T-cell (primary cell): ENCODE data around the gene MIPOL1. TPM values are rescaled to one million over a fixed set of nuclear protein-coding genes. Genes with fewer than 3 reads are reported as not detected.

Source experiments
- ATAC-seq, 4 experiments: fragments of 200-7000 bp in 3 of 4; fragments of 150-1000 bp in 1 of 4; cut with Tn5 transposase; replicated peaks in 1 of 4; 1 replicate in 3 of 4; 2 replicates in 1 of 4; pipeline ENCODE4 v1.10.0; 2021; ENCODE audit warnings: moderate library complexity in 3 of 4, mild to moderate bottlenecking in 2 of 4, moderate number of reproducible peaks in 1 of 4
- CTCF ChIA-PET, 2 donors: fragments of 300-600 bp; sonication (Branson Sonifier 250); formaldehyde crosslinking; loops; one replicate each; lab custom pipeline; 2022; ENCODE audit warnings: antibody characterized with exemption in 2 of 2; lab: Charles Lee
- POLR2A ChIA-PET, 2 donors: fragments of 300-600 bp; sonication (Branson Sonifier 250); formaldehyde crosslinking; loops; one replicate each; lab custom pipeline; 2022; ENCODE audit warnings: antibody characterized with exemption in 2 of 2; lab: Charles Lee
- DNase-seq, 35 experiments: peaks; one replicate each; pipeline versions ENCODE4 v3.0.0 to v3.0.0-alpha.2; 2013 to 2023
- H3K27ac ChIP-seq: one replicate; pipeline ENCODE4 v1.5.1; 2013; ENCODE audit warnings: low read length
- H3K27me3 ChIP-seq, 2 experiments: replicated peaks in 1 of 2; 1 replicate in 1 of 2; 2 replicates in 1 of 2; pipeline versions ENCODE4 v1.6.1 to v1.7.0; 2013; ENCODE audit warnings: low read length in 1 of 2, mixed read lengths in 1 of 2; ENCODE audit not compliant: control insufficient read depth in 2 of 2, insufficient read depth in 2 of 2; ENCODE audit errors: extremely low read depth in 1 of 2
- H3K36me3 ChIP-seq, 2 donors: 1 replicate in 1 of 2; 2 replicates in 1 of 2; pipeline versions ENCODE4 v1.6.1 to v1.7.0; 2013; ENCODE audit warnings: low read length in 1 of 2; ENCODE audit not compliant: control insufficient read depth in 2 of 2, insufficient read depth in 1 of 2; ENCODE audit errors: extremely low read depth in 1 of 2
- H3K4me1 ChIP-seq, 2 experiments: 1 replicate in 1 of 2; 2 replicates in 1 of 2; pipeline versions ENCODE4 v1.6.1 to v1.7.0; 2013; ENCODE audit warnings: low read length in 2 of 2, mixed read lengths in 1 of 2; ENCODE audit not compliant: insufficient read depth in 2 of 2, control insufficient read depth in 1 of 2; ENCODE audit errors: extremely low read depth in 1 of 2
- H3K4me3 ChIP-seq, 2 donors: 1 replicate in 1 of 2; 2 replicates in 1 of 2; pipeline versions ENCODE4 v1.5.1 to v1.7.0; 2013; ENCODE audit warnings: mild to moderate bottlenecking in 2 of 2, low read length in 1 of 2, moderate library complexity in 1 of 2; ENCODE audit not compliant: control insufficient read depth in 1 of 2; ENCODE audit errors: extremely low read depth in 1 of 2
- H3K9me3 ChIP-seq: 2 replicates; pipeline ENCODE4 v1.7.0; 2013
- H3K27ac Mint-ChIP-seq, 2 donors: one replicate each; pipeline ENCODE4 v1.8.0; 2020 to 2021; ENCODE audit warnings: mild to moderate bottlenecking in 2 of 2, mixed read lengths in 2 of 2
- H3K27me3 Mint-ChIP-seq, 2 donors: one replicate each; pipeline ENCODE4 v1.8.0; 2021 to 2022; ENCODE audit warnings: mixed read lengths in 2 of 2
- H3K36me3 Mint-ChIP-seq: one replicate; pipeline ENCODE4 v1.8.0; 2021; ENCODE audit warnings: mixed read lengths
- H3K4me1 Mint-ChIP-seq, 3 donors: one replicate each; pipeline ENCODE4 v1.8.0; 2020 to 2022; ENCODE audit warnings: mixed read lengths in 3 of 3, mild to moderate bottlenecking in 1 of 3
- H3K4me3 Mint-ChIP-seq, 3 donors: one replicate each; pipeline ENCODE4 v1.8.0; 2020 to 2022; ENCODE audit warnings: mild to moderate bottlenecking in 3 of 3, mixed read lengths in 3 of 3, moderate library complexity in 3 of 3
- H3K9me3 Mint-ChIP-seq, 3 donors: one replicate each; pipeline ENCODE4 v1.8.0; 2020 to 2022; ENCODE audit warnings: mixed read lengths in 3 of 3
- WGBS: methylation state at CpG from one replicate; pipeline ENCODE4 v1.1.5; 2013; ENCODE audit warnings: missing lambda C conversion rate; ENCODE audit not compliant: insufficient coverage; 5-methylcytosine and 5-hydroxymethylcytosine counted together
- total RNA-seq, 35 experiments: library from RNA in 6 of 35; stranded (reverse) in 6 of 35; fragments of 120-200 nt in 1 of 35; gene quantifications; one replicate each; pipeline versions ENCODE4 v1.2.1 to v1.2.4 and lab custom pipeline; 2013 to 2026

MIPOL1 gene
- total RNA-seq, 5 donors from 2014 or later (not counting 1 experiment from before 2014, with no cell fraction given), result 0.20 to 0.49 (median 0.29) TPM; not detected in 1

DNA sequence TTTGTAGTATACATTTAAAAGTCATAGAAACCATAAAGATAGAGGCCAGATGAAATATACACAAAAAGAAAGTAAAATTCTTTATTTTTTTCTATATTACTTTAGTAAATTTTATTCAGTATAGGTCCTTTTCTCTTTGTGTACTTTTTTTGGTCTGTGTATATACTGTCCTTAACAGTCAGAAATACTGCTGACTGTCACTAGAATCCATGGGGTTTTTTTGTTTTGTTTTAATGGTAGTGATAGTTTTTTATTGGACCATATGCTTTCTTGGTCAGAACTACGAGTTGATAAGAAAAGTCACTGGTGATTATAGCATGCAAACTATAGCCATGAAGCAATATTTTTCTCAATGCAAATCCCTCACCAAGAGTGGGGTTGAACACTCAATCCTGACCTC, 231.9 kb downstream of the MIPOL1 start:
- Histone ChIP-seq H3K36me3 (no peaks in the 10 kb centered on the region), H3K9me3 (no peaks in the 10 kb centered on the region), H3K4me3 (no peak overlapping the region), H3K27ac (no peak overlapping the region), H3K27me3 (no peaks in the 10 kb centered on the region), H3K4me1 (no peaks in the 10 kb centered on the region)
- no peak for ATAC-seq
- no peaks in the 10 kb centered on the region for H3K27me3 Mint-ChIP-seq
- no peak for DNase-seq
- WGBS, result no CpG with 5 or more reads among the region's 1 CpG
- peaks cover 6 to 10% (median 8%) of the 10 kb centered on the region in 3 donors for H3K9me3 Mint-ChIP-seq
- no peak overlapping the region for H3K27ac Mint-ChIP-seq
- H3K36me3 Mint-ChIP-seq, result no peaks in the 10 kb centered on the region
- ChIA-PET POLR2A (interaction anchor here in 1 of 2 donors (0.5 kb wide), 1 partner anchor 1401 kb away, joined by 7 read pairs; no protein-coding TSS in a partner anchor), CTCF (no interaction called here)
- no peak overlapping the region for H3K4me3 Mint-ChIP-seq
- no peaks in the 10 kb centered on the region for H3K4me1 Mint-ChIP-seq

- CTCF ChIA-PET, result no interaction called here
- Histone ChIP-seq H3K4me3 (no peak overlapping the region), H3K27ac (no peak overlapping the region), H3K27me3 (no peaks in the 10 kb centered on the region), H3K9me3 (no peaks in the 10 kb centered on the region), H3K36me3 (no peaks in the 10 kb centered on the region), H3K4me1 (no peaks in the 10 kb centered on the region)
- WGBS, result 96% methylated on average over 2 of the region's 3 CpGs
- no peak for ATAC-seq
- DNase-seq, result no peak
- Mint-ChIP-seq H3K4me1 (no peaks in the 10 kb centered on the region), H3K4me3 (no peak overlapping the region), H3K9me3 (peaks cover 13 to 15% (median 15%) of the 10 kb centered on the region in 3 donors), H3K27ac (no peak overlapping the region), H3K27me3 (no peaks in the 10 kb centered on the region), H3K36me3 (no peaks in the 10 kb centered on the region)
- POLR2A ChIA-PET, result no interaction called here
Measured at GRCh38 chr14:37434867-37435266, 237.1 kb downstream of the MIPOL1 start.

GRCh38 chr14:37436519-37436918, 238.8 kb downstream of the MIPOL1 start:
- ChIA-PET POLR2A (no interaction called here), CTCF (no interaction called here)
- no peaks in the 10 kb centered on the region for H3K27me3 Mint-ChIP-seq
- Histone ChIP-seq H3K27me3 (no peaks in the 10 kb centered on the region), H3K27ac (no peak overlapping the region), H3K9me3 (no peaks in the 10 kb centered on the region), H3K4me1 (no peaks in the 10 kb centered on the region), H3K36me3 (no peaks in the 10 kb centered on the region), H3K4me3 (no peak overlapping the region)
- H3K4me3 Mint-ChIP-seq, result no peak overlapping the region
- H3K4me1 Mint-ChIP-seq, result no peaks in the 10 kb centered on the region
- DNase-seq (no peak), ATAC-seq (no peak)
- peaks cover 13 to 22% (median 15%) of the 10 kb centered on the region in 3 donors for H3K9me3 Mint-ChIP-seq
- no CpG with 5 or more reads among the region's 3 CpGs for WGBS
- no peaks in the 10 kb centered on the region for H3K36me3 Mint-ChIP-seq
- H3K27ac Mint-ChIP-seq, result no peak overlapping the region

DNA sequence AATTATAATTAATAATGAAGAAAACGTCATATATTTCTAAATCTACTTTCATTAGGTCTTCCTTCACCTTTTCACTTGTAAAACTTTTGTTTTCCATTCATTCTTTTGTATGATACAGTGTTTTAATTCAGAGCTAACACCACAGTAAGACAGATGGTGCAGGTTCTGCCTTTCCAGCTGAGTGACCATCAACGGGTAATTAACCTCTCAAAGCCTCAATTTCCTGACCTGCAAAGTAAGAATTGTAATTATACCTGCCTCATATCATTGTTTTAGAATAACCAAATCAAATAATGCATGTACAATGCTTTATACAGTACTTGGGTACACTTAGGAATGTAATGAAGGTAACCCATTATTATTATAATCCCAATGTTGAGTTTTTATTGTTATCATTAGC, 239.8 kb downstream of the MIPOL1 start:
- no peak for DNase-seq
- Histone ChIP-seq H3K27ac (no peak overlapping the region), H3K4me3 (no peak overlapping the region), H3K36me3 (no peaks in the 10 kb centered on the region), H3K9me3 (no peaks in the 10 kb centered on the region), H3K4me1 (no peaks in the 10 kb centered on the region), H3K27me3 (no peaks in the 10 kb centered on the region)
- Mint-ChIP-seq H3K27ac (no peak overlapping the region), H3K36me3 (no peaks in the 10 kb centered on the region), H3K4me1 (no peaks in the 10 kb centered on the region), H3K9me3 (peaks cover 7 to 17% (median 11%) of the 10 kb centered on the region in 3 donors), H3K4me3 (no peak overlapping the region), H3K27me3 (no peaks in the 10 kb centered on the region)
- POLR2A ChIA-PET, result no interaction called here
- no peak for ATAC-seq
- CTCF ChIA-PET, result no interaction called here
- no CpG with 5 or more reads among the region's 2 CpGs for WGBS

DNA sequence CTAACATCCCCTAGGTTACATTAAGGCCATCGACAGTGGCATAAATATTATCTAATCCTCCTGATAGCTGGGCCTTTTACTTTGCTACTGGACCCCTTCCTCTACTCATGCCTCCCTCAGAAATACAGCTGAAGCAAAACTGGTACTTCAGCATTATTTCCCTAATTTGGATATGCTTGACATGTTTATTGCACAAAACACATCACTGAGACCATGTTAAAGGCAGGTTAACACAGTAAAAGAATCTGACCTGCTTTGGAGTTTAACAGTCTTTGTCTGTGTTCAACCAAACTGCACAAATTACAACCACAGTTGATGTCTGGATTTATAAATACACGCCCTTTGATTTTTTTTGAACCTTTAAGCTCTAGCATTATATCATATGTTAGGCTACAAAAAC, 240.7 kb downstream of the MIPOL1 start:
- no peaks in the 10 kb centered on the region for H3K36me3 Mint-ChIP-seq
- H3K4me1 ChIP-seq, result no peaks in the 10 kb centered on the region
- H3K4me3 Mint-ChIP-seq, result no peak overlapping the region
- CTCF ChIA-PET, result no interaction called here
- no peak overlapping the region for H3K27ac ChIP-seq
- ATAC-seq, result no peak
- H3K4me3 ChIP-seq, result no peak overlapping the region
- WGBS, result no CpG with 5 or more reads among the region's 2 CpGs
- H3K4me1 Mint-ChIP-seq, result no peaks in the 10 kb centered on the region
- no peak for DNase-seq
- H3K9me3 ChIP-seq, result no peaks in the 10 kb centered on the region
- H3K36me3 ChIP-seq, result no peaks in the 10 kb centered on the region
- H3K27ac Mint-ChIP-seq, result no peak overlapping the region
- no peaks in the 10 kb centered on the region for H3K27me3 ChIP-seq
- POLR2A ChIA-PET, result no interaction called here
- H3K27me3 Mint-ChIP-seq, result no peaks in the 10 kb centered on the region
- peaks cover 7 to 18% (median 11%) of the 10 kb centered on the region in 3 donors for H3K9me3 Mint-ChIP-seq

- Histone ChIP-seq H3K9me3 (no peaks in the 10 kb centered on the region), H3K36me3 (no peaks in the 10 kb centered on the region), H3K4me3 (no peak overlapping the region), H3K27ac (no peak overlapping the region), H3K4me1 (no peaks in the 10 kb centered on the region), H3K27me3 (no peaks in the 10 kb centered on the region)
- no CpG with 5 or more reads among the region's 1 CpG for WGBS
- DNase-seq (no peak), ATAC-seq (no peak)
- no peaks in the 10 kb centered on the region for H3K4me1 Mint-ChIP-seq
- no peak overlapping the region for H3K27ac Mint-ChIP-seq
- ChIA-PET CTCF (interaction anchor here in 1 of 2 donors (0.7 kb wide), 1 partner anchor 897 kb away, joined by 4 read pairs; no protein-coding TSS in a partner anchor), POLR2A (interaction anchor here in 1 of 2 donors (0.7 kb wide), 1 partner anchor 10 kb away, joined by 3 read pairs; no protein-coding TSS in a partner anchor)
- H3K36me3 Mint-ChIP-seq, result no peaks in the 10 kb centered on the region
- H3K27me3 Mint-ChIP-seq, result no peaks in the 10 kb centered on the region
- no peak overlapping the region for H3K4me3 Mint-ChIP-seq
- peaks cover 0 to 20% (median 3%) of the 10 kb centered on the region in 3 donors for H3K9me3 Mint-ChIP-seq
Measured at GRCh38 chr14:37443461-37443860, 245.7 kb downstream of the MIPOL1 start.
